SK-N-MC (cell line): ENCODE results near the gene NUDT4B.
"Not testable (repeated sequence)": the region's sequence is repeated elsewhere in the genome, so short reads cannot be mapped to it uniquely, and the experiment has no call there.

Source experiments
- DNase-seq: peaks from one replicate; pipeline ENCODE4 v3.0.0-alpha.2; 2011; ENCODE audit warnings: low read depth, low spot score
- H3K27ac ChIP-seq: fragments of 200-600 bp; sonication (generic); 2 replicates; pipeline ENCODE4 v1.5.1; 2016; ENCODE audit warnings: mixed run types
- H3K36me3 ChIP-seq: fragments of 200-600 bp; sonication (generic); 2 replicates; pipeline ENCODE4 v1.6.1; 2017; ENCODE audit warnings: antibody characterized with exemption, low read length, mixed read lengths; ENCODE audit not compliant: insufficient read depth
- H3K4me3 ChIP-seq: fragments of 200-600 bp; sonication (generic); 2 replicates; pipeline ENCODE4 v1.5.1; 2016
- H3K9ac ChIP-seq: fragments of 200-600 bp; sonication (generic); 2 replicates; pipeline ENCODE4 v1.8.0; 2017; ENCODE audit warnings: mixed run types, mixed read lengths; ENCODE audit not compliant: insufficient read length
- H3K9me3 ChIP-seq: fragments of 200-600 bp; sonication (generic); 2 replicates; pipeline ENCODE4 v1.6.1; 2017; ENCODE audit warnings: low read depth, mild to moderate bottlenecking, antibody characterized with exemption, low read length, moderate library complexity, mixed read lengths

Gene NUDT4B

DNA sequence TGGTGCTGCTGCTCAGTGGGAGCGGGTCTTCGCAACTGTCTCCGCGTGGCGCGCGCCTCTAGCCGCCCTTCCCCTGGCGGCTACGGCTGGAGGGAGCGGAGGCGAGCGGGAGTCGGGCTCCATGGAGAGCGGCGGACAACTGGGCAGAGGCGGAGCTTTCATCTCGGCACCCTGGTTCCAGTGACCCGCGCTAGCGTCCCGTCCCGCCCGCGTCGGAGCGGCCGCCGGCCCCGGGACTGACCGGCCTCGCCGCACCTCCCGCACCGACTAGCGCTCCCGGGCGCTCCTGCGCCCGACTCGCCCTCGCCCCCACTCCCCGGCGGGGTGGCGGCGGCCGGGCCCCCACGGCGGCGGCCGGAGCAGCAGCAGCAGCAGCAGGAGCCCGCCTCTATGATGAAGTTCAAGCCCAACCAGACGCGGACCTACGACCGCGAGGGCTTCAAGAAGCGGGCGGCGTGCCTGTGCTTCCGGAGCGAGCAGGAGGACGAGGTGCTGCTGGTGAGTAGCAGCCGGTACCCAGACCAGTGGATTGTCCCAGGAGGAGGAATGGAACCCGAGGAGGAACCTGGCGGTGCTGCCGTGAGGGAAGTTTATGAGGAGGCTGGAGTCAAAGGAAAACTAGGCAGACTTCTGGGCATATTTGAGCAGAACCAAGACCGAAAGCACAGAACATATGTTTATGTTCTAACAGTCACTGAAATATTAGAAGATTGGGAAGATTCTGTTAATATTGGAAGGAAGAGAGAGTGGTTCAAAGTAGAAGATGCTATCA is at the start of gene NUDT4B:
NUDT4B (plus strand) TSS at position 212 of the 772 bp plus-strand sequence; CDS start at position 391, 179 bp downstream.
- not testable (repeated sequence) for H3K9me3 ChIP-seq, H3K27ac ChIP-seq, H3K9ac ChIP-seq, H3K36me3 ChIP-seq, H3K4me3 ChIP-seq, DNase-seq

DNA sequence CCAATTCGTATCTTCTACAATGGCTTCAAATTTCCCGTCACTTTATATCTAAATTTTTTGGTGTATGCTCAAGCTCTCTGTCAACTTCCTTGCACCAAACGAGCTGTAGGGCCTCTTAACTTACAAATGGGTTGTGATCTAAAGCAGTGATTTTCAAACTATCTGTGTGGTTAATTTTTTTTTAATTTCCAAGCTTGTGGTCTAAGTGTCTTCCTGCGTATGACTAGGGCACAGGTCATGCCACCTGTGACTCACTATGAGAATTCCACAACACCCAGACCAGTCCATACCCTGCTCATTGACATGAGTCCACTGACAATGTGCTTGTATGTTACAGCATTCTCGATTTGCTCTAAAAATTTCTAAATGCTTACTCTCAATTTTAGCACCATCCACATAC is 49.2 kb upstream of the NUDT4B start:
- H3K9me3 ChIP-seq, H3K36me3 ChIP-seq, DNase-seq, H3K4me3 ChIP-seq, H3K27ac ChIP-seq, H3K9ac ChIP-seq: not testable (repeated sequence)

DNA sequence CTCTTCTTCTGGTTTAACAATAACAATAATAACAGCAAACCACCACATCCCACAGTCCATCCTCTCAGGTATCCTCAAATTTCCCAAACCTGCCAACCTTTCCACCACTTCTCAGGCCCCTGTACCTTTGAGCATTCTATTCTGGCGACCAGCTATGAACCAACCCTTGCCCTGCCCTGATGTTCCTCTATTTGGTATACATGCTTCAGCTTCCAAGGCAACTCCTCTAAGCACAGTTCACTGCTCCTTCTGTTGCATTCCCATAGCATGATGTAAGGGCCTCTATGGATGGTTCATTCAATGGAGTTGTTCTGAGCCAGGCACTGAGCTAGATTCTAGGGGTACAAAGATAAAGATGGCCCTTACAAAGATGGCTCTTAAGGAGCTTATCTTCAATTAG is 46.3 kb upstream of the NUDT4B start:
- H3K4me3 ChIP-seq, H3K27ac ChIP-seq, H3K9ac ChIP-seq, H3K36me3 ChIP-seq, DNase-seq, H3K9me3 ChIP-seq: not testable (repeated sequence)

DNA sequence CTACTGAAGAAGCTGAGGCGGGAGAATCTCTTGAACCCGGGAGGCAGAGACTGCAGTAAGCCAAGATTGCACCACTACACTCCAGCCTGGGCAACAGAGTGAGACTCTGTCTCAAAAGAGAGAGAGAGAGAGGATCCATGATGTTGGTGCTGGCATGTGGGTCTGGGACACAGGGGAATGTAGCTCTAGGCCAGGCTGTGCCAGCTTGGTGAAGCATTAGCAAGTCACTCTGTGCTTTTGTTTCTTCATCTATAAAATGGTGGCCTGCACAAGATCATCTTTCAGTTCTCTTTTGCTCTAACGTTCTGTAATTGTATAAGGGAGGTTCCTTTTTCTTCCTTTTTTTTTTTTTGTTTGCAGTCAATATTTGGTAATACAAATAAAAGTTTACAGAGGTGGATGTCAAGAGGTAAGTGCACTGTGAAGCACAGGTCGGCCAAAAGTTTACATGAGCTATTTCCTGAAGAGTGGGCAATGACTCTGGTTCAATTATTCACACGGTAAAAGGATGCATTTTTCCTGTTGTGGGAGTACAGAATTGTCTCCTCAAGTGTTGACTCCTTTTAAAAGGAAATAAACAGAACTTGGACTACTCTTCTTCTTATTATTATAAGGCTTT is 44.5 kb upstream of the NUDT4B start:
- DNase-seq = not testable (repeated sequence)

DNA sequence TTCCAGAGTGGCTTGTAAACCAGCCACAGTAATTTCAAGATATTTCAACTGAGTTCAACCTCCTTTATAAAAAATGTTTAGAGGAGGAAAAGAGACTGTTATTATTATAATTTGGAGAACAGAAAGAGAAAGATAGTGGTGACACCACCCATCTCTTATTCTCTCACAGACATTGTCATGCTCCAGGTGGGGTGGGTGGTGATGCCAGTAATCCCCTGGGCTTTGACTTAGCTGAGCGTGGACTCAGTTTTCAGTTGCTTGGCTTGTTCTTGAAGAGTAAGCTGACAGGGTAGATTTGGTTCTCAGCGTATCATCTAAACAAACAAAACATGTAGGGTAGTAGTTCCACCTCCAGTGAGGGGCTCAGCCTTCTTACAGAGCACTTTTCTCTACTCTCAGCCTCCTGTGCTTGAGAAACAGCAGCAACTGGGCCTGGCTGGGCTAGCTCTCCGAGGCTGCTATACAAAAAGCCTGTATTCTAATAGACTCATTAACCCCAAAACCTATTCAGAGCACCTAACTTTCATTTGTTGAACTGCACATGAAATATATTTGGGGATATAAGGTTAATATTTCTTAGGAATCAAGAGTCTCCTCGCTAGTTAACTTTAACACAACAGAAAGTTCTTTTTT is 43.1 kb upstream of the NUDT4B start:
- H3K36me3 ChIP-seq, H3K9ac ChIP-seq, DNase-seq, H3K27ac ChIP-seq, H3K4me3 ChIP-seq, H3K9me3 ChIP-seq: not testable (repeated sequence)

More for the DNA sequence above, 44.5 kb upstream of the NUDT4B start:
- not testable (repeated sequence) for H3K9ac ChIP-seq, H3K4me3 ChIP-seq, H3K9me3 ChIP-seq, H3K36me3 ChIP-seq, H3K27ac ChIP-seq

DNA sequence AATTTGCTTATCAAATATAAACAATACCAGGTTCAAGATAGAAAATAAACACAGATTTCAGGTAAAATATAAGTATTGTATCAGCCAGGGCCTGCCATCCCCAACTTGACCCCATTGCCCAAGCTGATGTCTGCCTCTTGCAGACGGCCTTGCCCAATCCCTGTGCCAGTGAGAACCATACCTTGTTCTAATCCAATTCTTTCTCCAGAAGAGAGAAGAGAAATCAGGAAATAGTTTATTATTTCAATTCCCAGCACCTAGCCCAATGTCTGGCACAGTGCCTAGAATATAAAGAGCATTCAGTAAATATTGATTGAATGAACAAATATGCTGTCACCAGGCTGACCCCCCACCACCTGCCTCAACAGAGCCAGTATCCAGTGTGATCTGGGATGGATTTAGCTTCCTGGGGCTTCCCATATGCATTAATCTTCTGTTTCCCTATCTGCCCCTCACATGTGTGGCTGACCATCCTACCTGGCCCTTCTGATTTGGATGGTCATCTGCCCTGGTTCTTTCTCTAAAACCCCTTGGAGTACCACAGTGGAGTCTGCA is 39.7 kb upstream of the NUDT4B start:
- H3K36me3 ChIP-seq, H3K4me3 ChIP-seq, H3K9ac ChIP-seq, H3K27ac ChIP-seq, H3K9me3 ChIP-seq, DNase-seq: not testable (repeated sequence)

DNA sequence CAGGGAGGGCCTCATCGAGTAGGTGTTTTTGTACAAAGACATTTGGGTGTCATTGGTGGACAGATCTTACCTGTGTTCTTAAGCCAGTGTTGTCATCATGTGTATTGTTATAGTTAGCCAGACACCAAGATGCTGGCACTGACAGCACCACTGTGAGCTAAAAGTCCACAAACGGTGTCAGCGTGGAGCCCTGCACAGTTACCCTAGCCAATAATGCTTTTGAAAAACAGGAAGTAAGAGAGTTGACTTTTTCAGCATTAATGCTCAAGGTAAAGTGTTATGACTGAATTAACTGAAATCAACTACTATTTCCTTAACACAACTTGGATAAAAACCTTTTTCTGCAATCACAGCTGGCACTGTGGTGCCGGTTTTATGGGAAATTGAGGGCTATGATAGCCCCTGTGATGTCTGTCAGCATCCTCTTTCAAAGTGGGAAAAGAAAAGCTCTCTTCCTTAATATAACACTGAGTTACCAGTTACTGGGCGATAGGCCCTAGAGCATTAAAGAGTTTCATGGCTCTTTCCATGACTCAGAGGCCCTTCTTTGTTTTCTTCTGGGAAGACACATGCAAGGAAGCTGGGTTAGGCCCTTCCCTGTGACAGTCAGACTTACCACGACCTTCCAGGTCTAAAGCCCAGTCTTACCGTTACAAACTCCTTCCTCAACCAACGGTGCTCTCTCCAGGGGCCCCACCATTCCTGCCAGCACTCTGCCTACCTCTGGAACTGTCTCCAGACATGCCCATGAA is 37.6 kb upstream of the NUDT4B start:
- not testable (repeated sequence) for H3K9ac ChIP-seq, H3K9me3 ChIP-seq

DNA sequence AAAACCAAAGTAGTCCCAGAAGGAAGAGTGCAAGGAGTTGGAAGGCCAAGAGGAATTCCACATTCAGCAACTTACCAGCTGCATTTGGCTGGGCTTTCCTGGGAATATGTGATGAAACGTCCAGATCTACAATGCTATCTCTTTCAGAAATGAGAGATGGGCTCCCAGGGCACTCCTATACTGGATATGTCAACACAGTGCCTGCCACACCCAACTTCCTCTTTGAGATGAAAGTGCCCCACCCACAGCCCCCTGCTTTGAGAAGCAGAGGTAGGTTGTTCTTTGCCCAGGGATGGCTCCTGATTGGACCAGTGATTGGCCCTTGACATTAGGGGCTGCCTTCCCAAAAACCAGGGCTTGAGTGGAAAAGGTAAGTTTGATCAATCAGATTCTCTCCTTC is 36.2 kb upstream of the NUDT4B start:
- DNase-seq, H3K27ac ChIP-seq: not testable (repeated sequence)

More for the DNA sequence above, 37.6 kb upstream of the NUDT4B start:
- not testable (repeated sequence) for H3K36me3 ChIP-seq, H3K27ac ChIP-seq, DNase-seq, H3K4me3 ChIP-seq

DNA sequence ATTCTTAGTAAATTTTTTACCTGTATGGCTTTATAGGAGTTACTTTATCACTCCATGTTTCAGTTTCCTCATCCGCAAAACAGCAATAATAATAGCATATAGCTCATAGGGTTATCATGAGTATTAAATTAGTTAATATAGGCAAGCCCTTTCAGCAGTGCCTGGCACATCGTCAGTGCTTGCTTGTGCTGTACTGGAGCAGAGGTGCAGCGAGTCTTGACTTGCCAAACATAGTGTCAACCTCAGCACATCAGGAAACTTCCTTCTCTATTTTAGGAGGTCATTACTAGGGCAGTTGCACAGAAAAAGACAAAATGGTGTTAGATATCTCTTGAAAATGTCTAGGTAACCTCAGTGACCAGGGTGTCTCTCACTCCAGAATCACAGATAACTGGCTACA is 33.1 kb upstream of the NUDT4B start:
- not testable (repeated sequence) for H3K27ac ChIP-seq, H3K9ac ChIP-seq, DNase-seq, H3K9me3 ChIP-seq, H3K4me3 ChIP-seq, H3K36me3 ChIP-seq

More for the DNA sequence above, 36.2 kb upstream of the NUDT4B start:
- H3K4me3 ChIP-seq, H3K36me3 ChIP-seq, H3K9ac ChIP-seq, H3K9me3 ChIP-seq: not testable (repeated sequence)

DNA sequence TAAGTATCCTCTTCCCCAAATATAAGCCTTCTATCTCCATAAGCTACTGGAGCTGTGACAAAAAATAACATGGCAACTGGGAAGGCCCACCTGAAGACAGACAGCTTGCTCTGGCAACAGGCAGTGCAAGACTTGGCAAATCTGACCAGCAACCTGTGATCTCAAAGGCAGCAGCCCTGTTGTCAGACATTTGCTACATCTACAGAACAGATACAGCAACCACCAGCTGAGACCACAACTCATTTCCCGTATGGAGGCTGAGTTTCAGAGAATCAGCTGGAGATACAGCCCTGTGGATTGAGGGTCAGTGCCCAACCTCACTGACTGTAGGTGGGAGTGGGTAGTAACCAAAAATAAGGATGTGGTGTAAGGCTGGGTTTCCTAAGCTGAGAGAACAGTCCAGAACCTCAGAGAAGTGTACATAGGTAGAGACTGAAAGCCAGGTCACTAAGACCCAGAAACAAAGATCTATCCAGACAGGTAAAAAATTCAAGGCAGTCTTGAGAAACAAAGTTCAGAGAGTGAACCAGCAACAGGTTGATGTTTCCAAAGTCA is 31.5 kb upstream of the NUDT4B start:
- not testable (repeated sequence) for H3K4me3 ChIP-seq, DNase-seq

DNA sequence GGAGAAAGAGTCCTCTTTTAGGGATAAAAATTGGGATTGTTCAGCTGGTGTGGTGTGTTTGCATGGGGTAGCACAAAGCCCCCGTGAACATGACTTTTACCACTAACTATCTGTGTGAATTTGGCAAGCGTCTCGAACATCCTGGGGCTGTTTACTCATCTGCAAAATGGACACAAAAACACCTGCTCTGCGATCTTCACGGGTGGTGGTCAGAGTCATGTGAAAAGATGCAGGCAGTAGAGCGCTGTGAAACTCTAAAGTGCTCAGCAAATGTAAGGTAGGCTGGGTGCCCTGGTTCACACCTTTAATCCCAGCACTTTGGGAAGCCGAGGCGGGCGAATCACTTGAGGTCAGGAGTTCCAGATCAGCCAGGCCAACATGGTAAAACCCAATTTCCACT is 27.7 kb upstream of the NUDT4B start:
- H3K4me3 ChIP-seq, H3K27ac ChIP-seq, H3K9me3 ChIP-seq, H3K9ac ChIP-seq, DNase-seq, H3K36me3 ChIP-seq: not testable (repeated sequence)

More for the DNA sequence above, 31.5 kb upstream of the NUDT4B start:
- H3K27ac ChIP-seq, H3K9ac ChIP-seq, H3K9me3 ChIP-seq, H3K36me3 ChIP-seq: not testable (repeated sequence)

DNA sequence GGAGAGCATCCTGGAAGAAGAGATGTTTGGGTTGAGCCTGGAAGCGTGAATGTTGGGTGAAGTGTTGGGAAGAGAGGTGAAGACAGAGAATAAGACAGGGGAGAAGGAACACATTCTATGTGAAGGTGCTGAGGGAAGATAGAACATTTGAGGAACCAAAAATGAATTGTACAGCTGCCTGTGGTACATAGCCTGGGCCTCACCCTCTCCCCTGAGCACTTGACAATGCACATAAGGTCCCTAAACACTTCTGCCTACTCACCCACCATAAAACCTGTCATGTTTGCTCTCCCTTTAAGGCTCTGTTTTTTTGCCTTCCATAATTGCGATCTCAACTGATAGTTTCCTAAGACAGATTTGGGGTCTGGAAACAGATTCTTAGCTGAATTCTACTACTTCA is 25.8 kb upstream of the NUDT4B start:
- H3K27ac ChIP-seq, DNase-seq, H3K36me3 ChIP-seq, H3K4me3 ChIP-seq, H3K9me3 ChIP-seq, H3K9ac ChIP-seq: not testable (repeated sequence)

DNA sequence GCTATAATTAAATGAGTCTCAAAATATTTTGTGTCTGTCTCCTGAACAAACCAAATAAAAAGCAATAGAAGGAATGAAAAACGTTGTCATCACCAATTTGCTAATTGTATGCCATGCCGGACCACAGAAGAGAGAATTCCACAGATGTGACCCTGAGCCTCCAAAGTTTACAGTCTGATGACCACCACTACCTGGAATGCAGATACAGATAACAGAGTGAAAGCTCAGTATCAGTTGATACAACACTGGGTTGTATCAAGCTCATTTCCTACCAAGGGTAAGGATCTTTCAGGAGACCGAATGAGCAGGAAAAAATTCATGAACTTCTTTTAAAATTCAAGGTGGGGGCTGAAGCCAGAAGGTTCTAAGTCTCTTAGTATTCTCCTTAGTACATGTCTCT is 25.1 kb upstream of the NUDT4B start:
- not testable (repeated sequence) for H3K9me3 ChIP-seq, H3K9ac ChIP-seq, H3K27ac ChIP-seq, H3K36me3 ChIP-seq, H3K4me3 ChIP-seq, DNase-seq
